ENCODE results near the gene TBL1X.

DNA sequence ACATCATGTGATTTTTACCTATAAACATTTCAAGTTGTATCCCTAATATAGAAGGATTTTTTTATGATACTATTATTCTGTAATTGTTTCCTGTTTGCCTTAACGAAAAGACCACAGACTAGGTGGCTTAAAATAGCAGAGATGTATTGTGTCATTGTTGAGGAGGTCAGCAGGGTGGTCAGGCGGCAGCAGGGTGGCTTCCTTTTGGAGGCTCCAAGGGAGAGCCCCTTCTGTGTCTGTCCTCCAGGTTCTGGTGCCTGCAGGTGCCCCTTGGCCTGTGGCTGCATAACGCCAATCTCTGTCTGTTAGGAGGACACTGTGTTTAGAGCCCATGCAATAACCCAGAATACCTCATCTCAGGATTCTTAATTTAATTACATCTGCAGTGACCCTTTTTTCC lies 118.1 kb downstream of the TBL1X start:
- TF ChIP-seq, protein P1, sequence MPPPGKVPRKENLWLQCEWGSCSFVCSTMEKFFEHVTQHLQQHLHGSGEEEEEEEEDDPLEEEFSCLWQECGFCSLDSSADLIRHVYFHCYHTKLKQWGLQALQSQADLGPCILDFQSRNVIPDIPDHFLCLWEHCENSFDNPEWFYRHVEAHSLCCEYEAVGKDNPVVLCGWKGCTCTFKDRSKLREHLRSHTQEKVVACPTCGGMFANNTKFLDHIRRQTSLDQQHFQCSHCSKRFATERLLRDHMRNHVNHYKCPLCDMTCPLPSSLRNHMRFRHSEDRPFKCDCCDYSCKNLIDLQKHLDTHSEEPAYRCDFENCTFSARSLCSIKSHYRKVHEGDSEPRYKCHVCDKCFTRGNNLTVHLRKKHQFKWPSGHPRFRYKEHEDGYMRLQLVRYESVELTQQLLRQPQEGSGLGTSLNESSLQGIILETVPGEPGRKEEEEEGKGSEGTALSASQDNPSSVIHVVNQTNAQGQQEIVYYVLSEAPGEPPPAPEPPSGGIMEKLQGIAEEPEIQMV (CRISPR knock-in tag; IDR thresholded peaks at IDR 0.05; ENCODE audit: low read depth), result no peak
- TF ChIP-seq ETV5 (CRISPR knock-in tag; IDR thresholded peaks at IDR 0.05; ENCODE audit: borderline replicate concordance), result no peak
- TF ChIP-seq JUNB (CRISPR knock-in tag; IDR thresholded peaks at IDR 0.05; ENCODE audit: borderline replicate concordance), result no peak
- TF ChIP-seq CBFB (CRISPR knock-in tag; IDR thresholded peaks at IDR 0.05), result no peak
